Vagina (tissue), 2 donors: ENCODE results near the gene PIKFYVE.

Experiments
- CTCF ChIP-seq, 3 experiments: fragments of 450-650 bp in 2 of 3; fragments of 200-600 bp in 1 of 3; sonication (generic) in 1 of 3; IDR thresholded peaks; one replicate each; pipeline ENCODE4 v1.5.1; 2017 to 2019; ENCODE audit warnings: antibody characterized with exemption in 3 of 3, mild to moderate bottlenecking in 2 of 3, moderate library complexity in 2 of 3
- POLR2A ChIP-seq, 2 donors: fragments of 450-650 bp; IDR thresholded peaks; one replicate each; pipeline ENCODE4 v1.6.1; 2017; ENCODE audit warnings: antibody characterized with exemption in 2 of 2, mild to moderate bottlenecking in 2 of 2, moderate library complexity in 2 of 2

GRCh38 chr2:208296610-208297009 is 30.6 kb downstream of the PIKFYVE start:
- no peak for TF ChIP-seq CTCF (IDR thresholded peaks at IDR 0.05)
- TF ChIP-seq POLR2A (IDR thresholded peaks at IDR 0.05) = no peak
